ENCODE results near the gene HSPB1.

Gene HSPB1

GRCh38 chr7:76272142-76272541 lies 30.3 kb upstream of the HSPB1 start:
- TF ChIP-seq, protein P1, sequence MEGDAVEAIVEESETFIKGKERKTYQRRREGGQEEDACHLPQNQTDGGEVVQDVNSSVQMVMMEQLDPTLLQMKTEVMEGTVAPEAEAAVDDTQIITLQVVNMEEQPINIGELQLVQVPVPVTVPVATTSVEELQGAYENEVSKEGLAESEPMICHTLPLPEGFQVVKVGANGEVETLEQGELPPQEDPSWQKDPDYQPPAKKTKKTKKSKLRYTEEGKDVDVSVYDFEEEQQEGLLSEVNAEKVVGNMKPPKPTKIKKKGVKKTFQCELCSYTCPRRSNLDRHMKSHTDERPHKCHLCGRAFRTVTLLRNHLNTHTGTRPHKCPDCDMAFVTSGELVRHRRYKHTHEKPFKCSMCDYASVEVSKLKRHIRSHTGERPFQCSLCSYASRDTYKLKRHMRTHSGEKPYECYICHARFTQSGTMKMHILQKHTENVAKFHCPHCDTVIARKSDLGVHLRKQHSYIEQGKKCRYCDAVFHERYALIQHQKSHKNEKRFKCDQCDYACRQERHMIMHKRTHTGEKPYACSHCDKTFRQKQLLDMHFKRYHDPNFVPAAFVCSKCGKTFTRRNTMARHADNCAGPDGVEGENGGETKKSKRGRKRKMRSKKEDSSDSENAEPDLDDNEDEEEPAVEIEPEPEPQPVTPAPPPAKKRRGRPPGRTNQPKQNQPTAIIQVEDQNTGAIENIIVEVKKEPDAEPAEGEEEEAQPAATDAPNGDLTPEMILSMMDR (conservative IDR thresholded peaks at IDR 0.05), result no peak
- no peak for TF ChIP-seq ZFX (IDR thresholded peaks at IDR 0.05)
- H3K27ac ChIP-seq, result no peak overlapping the region

DNA sequence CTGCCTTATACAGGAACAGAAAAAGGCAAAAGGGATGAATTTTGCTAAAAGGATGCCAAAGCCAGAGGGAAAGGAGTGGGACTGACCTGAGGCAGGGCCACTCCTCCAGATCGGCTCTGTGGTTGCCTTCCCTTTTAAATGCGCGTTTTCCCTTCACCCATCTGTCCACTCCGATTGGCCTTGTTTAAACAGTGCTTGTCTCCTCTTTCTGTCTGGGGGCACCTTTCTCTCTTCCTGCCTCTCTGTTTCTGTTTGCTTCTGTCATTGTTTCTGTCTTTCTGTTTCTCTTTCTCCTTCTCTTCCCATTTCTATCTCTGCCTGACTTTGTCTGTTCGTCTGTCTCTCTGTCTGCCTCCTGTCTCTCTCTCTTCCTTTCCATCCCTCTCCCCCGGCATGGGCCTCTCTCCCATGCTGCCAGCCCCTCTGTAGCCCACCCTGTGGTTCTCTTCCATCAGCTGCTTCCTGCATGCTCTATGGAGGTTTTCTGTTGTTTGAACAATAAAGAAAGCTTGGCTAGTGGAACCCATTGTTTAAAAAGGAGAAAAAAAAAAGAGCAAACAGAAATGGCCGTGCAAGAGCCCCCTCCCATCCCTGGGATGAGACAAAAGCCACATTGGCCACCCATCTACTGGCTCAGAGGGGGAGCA lies 29.5 kb upstream of the HSPB1 start:
- H3K27ac ChIP-seq, result no peak overlapping the region

GRCh38 chr7:76273503-76273902 lies 29.0 kb upstream of the HSPB1 start:
- TF ChIP-seq, protein P1 (conservative IDR thresholded peaks at IDR 0.05), result no peak
- no peak for TF ChIP-seq ZFX (IDR thresholded peaks at IDR 0.05)
- no peak overlapping the region for H3K27ac ChIP-seq

More for the DNA sequence above, 29.5 kb upstream of the HSPB1 start:
- no peak for TF ChIP-seq ZFX (IDR thresholded peaks at IDR 0.05)
- TF ChIP-seq, protein P1 (conservative IDR thresholded peaks at IDR 0.05), result no peak

DNA sequence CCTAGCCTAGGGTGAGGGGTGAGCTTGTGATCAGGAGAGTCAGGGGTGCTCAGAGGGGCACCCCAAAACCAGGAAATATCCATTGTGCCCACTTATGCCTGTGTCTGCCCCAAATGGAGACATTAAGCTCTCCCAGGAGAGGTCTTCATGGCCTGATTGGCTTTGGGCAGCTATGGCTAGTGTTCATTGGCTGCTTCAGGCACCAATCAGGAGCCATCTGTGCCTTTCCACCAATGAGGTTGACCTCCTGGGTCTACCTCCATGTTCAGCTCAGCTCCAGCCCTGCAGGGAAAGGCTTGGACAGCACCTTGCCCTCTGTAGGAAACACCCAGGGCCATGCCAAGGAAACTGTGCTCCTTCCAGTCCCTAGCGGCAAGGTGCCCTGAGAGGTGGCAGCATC lies 23.9 kb upstream of the HSPB1 start:
- H3K27ac ChIP-seq, result no peak overlapping the region
- TF ChIP-seq ZFX (IDR thresholded peaks at IDR 0.05), result no peak
- TF ChIP-seq, protein P1 (conservative IDR thresholded peaks at IDR 0.05), result no peak

DNA sequence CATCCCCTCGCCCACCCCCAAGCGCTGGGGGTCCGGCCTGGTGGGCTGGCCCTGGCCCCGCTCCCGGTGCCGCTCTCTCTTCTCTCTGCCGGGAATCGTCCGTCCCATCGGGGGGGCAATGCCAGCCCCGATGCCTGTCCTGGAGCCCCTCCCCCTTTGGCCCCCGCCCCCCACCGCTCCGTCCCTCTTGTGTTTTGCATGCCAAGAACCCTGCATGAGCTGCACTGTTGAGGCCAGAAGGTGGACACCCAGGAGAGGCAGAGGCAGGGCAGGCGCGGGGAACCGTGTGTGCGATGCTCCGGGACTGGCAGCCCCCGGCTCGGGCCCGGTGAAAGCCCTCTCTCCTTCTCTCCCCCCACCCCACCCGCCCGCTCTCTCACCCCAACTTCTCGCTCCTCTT lies 22.1 kb upstream of the HSPB1 start:
- no peak overlapping the region for H3K27ac ChIP-seq
- TF ChIP-seq ZFX (IDR thresholded peaks at IDR 0.05), result no peak
- TF ChIP-seq, protein P1 (conservative IDR thresholded peaks at IDR 0.05), result no peak

- H3K27ac ChIP-seq, result no peak overlapping the region
- TF ChIP-seq ZFX (IDR thresholded peaks at IDR 0.05), result no peak
- TF ChIP-seq, protein P1 (conservative IDR thresholded peaks at IDR 0.05), result no peak
Measured at GRCh38 chr7:76281006-76281705, 21.3 kb upstream of the HSPB1 start.

DNA sequence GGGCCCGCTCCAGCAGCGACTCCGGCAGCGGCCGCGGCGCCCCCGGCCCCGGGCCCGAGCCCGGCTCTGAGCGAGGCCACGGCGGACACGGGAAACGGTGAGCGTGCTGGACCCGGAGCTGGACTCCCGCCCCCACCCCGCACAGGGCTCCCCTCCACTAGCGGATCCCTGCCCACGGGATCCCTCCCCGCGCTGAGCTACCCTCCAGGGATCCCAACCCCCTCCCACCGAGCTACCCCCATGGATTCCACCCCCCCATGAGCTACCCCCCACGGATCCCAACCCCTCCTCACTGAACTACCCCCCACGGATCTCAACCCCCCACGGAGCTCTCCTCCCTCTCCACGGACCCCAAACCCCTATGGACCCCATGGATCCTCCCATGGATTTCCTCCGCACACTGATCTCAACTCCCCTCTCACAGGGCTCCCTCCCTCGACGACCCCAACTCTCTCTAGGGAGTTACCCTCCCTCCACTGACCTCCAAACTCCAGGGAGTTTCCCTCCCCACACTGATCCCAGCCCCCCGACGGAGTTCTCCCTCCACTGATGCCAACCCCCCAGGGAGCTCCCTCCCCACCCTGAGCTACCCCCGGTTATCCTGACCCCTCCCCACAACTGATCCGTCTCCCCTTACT lies 20.6 kb upstream of the HSPB1 start:
- TF ChIP-seq, protein P1 (conservative IDR thresholded peaks at IDR 0.05), result no peak
- TF ChIP-seq ZFX (IDR thresholded peaks at IDR 0.05), result no peak
- no peak overlapping the region for H3K27ac ChIP-seq

Measured in C4-2B (cell line).